Measurements from ENCODE around the gene EFTUD2.

GRCh38 chr17:44915862-44916780, 16.9 kb upstream of the EFTUD2 start:
- no peak for TF ChIP-seq CTCF (IDR thresholded peaks at IDR 0.05; ENCODE audit: poor library complexity)
- no peak for TF ChIP-seq EZH2phosphoT487 (IDR thresholded peaks at IDR 0.05; ENCODE audit: low read depth, severe bottlenecking, unreplicated experiment)
- no peak for TF ChIP-seq EZH2 (IDR thresholded peaks at IDR 0.05; ENCODE audit: borderline replicate concordance)

Data from hepatocyte (in vitro differentiated cells).